ENCODE measurements around the gene RBM19.

Gene RBM19

GRCh38 chr12:113837528-113838296 is 128.4 kb downstream of the RBM19 start:
- no peak overlapping the region for H3K27ac ChIP-seq
- CTCF ChIA-PET: no interaction called here
- POLR2A ChIA-PET (ENCODE audit: low non-redundant PET): no interaction called here
- no peak for TF ChIP-seq CTCF (conservative IDR thresholded peaks at IDR 0.05; ENCODE audit: low read depth)
- no peak for DNase-seq (ENCODE audit: low spot score)

GRCh38 chr12:113837084-113837483 is 129.0 kb downstream of the RBM19 start:
- POLR2A ChIA-PET (ENCODE audit: low non-redundant PET): no interaction called here
- H3K27ac ChIP-seq: no peak overlapping the region
- TF ChIP-seq CTCF (conservative IDR thresholded peaks at IDR 0.05; ENCODE audit: low read depth): no peak
- DNase-seq (ENCODE audit: low spot score): no peak
- CTCF ChIA-PET: no interaction called here

- no peak overlapping the region for H3K27ac ChIP-seq
- DNase-seq (ENCODE audit: low spot score): no peak
- TF ChIP-seq CTCF (conservative IDR thresholded peaks at IDR 0.05; ENCODE audit: low read depth): no peak
- CTCF ChIA-PET: no interaction called here
- POLR2A ChIA-PET (ENCODE audit: low non-redundant PET): no interaction called here
Observed at GRCh38 chr12:113835896-113836295, 130.2 kb downstream of the RBM19 start.

- POLR2A ChIA-PET (ENCODE audit: low non-redundant PET): no interaction called here
- TF ChIP-seq CTCF (conservative IDR thresholded peaks at IDR 0.05; ENCODE audit: low read depth): no peak
- DNase-seq (ENCODE audit: low spot score): no peak
- CTCF ChIA-PET: no interaction called here
- H3K27ac ChIP-seq: no peak overlapping the region
Observed at GRCh38 chr12:113835433-113835832, 130.7 kb downstream of the RBM19 start.

GRCh38 chr12:113833422-113833821 is 132.7 kb downstream of the RBM19 start:
- no peak for DNase-seq (ENCODE audit: low spot score)
- no peak overlapping the region for H3K27ac ChIP-seq
- no peak for TF ChIP-seq CTCF (conservative IDR thresholded peaks at IDR 0.05; ENCODE audit: low read depth)
- ChIA-PET POLR2A (ENCODE audit: low non-redundant PET) (no interaction called here), CTCF (no interaction called here)

DNA sequence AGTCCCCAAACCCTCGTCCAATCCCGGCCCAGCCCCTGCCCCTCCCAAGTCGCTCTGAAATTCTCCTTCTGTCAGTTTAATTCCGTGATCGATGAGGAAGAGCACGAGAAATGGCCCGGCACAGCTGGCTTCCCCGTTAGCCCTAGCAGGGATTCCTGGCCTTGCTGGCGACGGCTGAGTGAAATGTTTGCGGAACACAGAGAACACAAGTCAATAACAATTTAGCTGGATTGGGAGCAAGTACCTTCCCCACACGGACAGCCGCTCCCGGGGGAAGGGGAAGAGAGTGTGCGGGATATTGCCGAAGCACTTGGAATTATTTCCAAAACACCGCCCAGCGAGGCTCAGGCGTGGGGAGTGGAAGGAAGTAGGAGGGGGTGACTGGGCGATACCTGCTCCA is 134.6 kb downstream of the RBM19 start:
- H3K27ac ChIP-seq: no peak overlapping the region
- no peak for DNase-seq (ENCODE audit: low spot score)
- TF ChIP-seq CTCF (conservative IDR thresholded peaks at IDR 0.05; ENCODE audit: low read depth): no peak
- ChIA-PET POLR2A (ENCODE audit: low non-redundant PET) (no interaction called here), CTCF (no interaction called here)
